Measurements from ENCODE around the gene ATP5IF1. TPM values are rescaled to one million over a fixed set of nuclear protein-coding genes. Genes with fewer than 3 reads are reported as not detected.

The ATP5IF1 gene
- polyA plus RNA-seq, 1 donor from 2014 or later = 448 TPM

- H3K9ac ChIP-seq (ENCODE audit: low read length) = no peak overlapping the region
- H3K27ac ChIP-seq (ENCODE audit: low read length) = no peak overlapping the region
- no peaks in the 10 kb centered on the region for H3K9me2 ChIP-seq (ENCODE audit: insufficient read depth, low read length)
- H3K79me2 ChIP-seq (replicated peaks; ENCODE audit: insufficient read depth, low read length) = no peaks in the 10 kb centered on the region
- no peak overlapping the region for H3K4me2 ChIP-seq (ENCODE audit: low read length)
- no peaks in the 10 kb centered on the region for H4K20me1 ChIP-seq (ENCODE audit: insufficient read depth)
- no peak overlapping the region for H3K4me3 ChIP-seq (ENCODE audit: low read length)
- no peaks in the 10 kb centered on the region for H3K36me3 ChIP-seq (ENCODE audit: insufficient read depth, low read length)
- H3K9me3 ChIP-seq (ENCODE audit: low read length) = no peaks in the 10 kb centered on the region
- H3K27me3 ChIP-seq (ENCODE audit: insufficient read depth, low read depth, low read length) = no peaks in the 10 kb centered on the region
- TF ChIP-seq POLR2AphosphoS5 (IDR thresholded peaks at IDR 0.05) (no peak), RAD21 (conservative IDR thresholded peaks at IDR 0.05) (no peak), TAF1 (IDR thresholded peaks at IDR 0.05; ENCODE audit: low read depth) (no peak), EP300 (conservative IDR thresholded peaks at IDR 0.05; ENCODE audit: poor library complexity, severe bottlenecking) (no peak), SMC3 (conservative IDR thresholded peaks at IDR 0.05; ENCODE audit: poor library complexity) (no peak), REST (IDR thresholded peaks at IDR 0.05; ENCODE audit: borderline replicate concordance) (no peak), MXI1 (conservative IDR thresholded peaks at IDR 0.05; ENCODE audit: poor library complexity, severe bottlenecking) (no peak), EZH2 (IDR thresholded peaks at IDR 0.05; ENCODE audit: borderline replicate concordance, insufficient read depth, low read length, poor library complexity, severe bottlenecking) (no peak), CTCF (IDR thresholded peaks at IDR 0.05; ENCODE audit: poor library complexity, severe bottlenecking) (no peak)
- no peaks in the 10 kb centered on the region for H3F3A ChIP-seq (ENCODE audit: insufficient read depth, low read length, poor library complexity, severe bottlenecking)
- no peak overlapping the region for H2AFZ ChIP-seq (ENCODE audit: low read depth, low read length)
Measured at GRCh38 chr1:28249013-28249865, 13.3 kb downstream of the ATP5IF1 start.

- TF ChIP-seq EZH2 (IDR thresholded peaks at IDR 0.05; ENCODE audit: borderline replicate concordance, insufficient read depth, low read length, poor library complexity, severe bottlenecking) (no peak), TAF1 (IDR thresholded peaks at IDR 0.05; ENCODE audit: low read depth) (no peak), MXI1 (conservative IDR thresholded peaks at IDR 0.05; ENCODE audit: poor library complexity, severe bottlenecking) (no peak), RAD21 (conservative IDR thresholded peaks at IDR 0.05) (no peak), REST (IDR thresholded peaks at IDR 0.05; ENCODE audit: borderline replicate concordance) (no peak), POLR2AphosphoS5 (IDR thresholded peaks at IDR 0.05) (no peak), EP300 (conservative IDR thresholded peaks at IDR 0.05; ENCODE audit: poor library complexity, severe bottlenecking) (no peak), CTCF (IDR thresholded peaks at IDR 0.05; ENCODE audit: poor library complexity, severe bottlenecking) (no peak), SMC3 (conservative IDR thresholded peaks at IDR 0.05; ENCODE audit: poor library complexity) (no peak)
- H3K9me2 ChIP-seq (ENCODE audit: insufficient read depth, low read length) = no peaks in the 10 kb centered on the region
- H3K27me3 ChIP-seq (ENCODE audit: insufficient read depth, low read depth, low read length) = no peaks in the 10 kb centered on the region
- H3K36me3 ChIP-seq (ENCODE audit: insufficient read depth, low read length) = no peaks in the 10 kb centered on the region
- H2AFZ ChIP-seq (ENCODE audit: low read depth, low read length) = no peak overlapping the region
- H3K9ac ChIP-seq (ENCODE audit: low read length) = no peak overlapping the region
- H3K79me2 ChIP-seq (replicated peaks; ENCODE audit: insufficient read depth, low read length) = no peaks in the 10 kb centered on the region
- H3K9me3 ChIP-seq (ENCODE audit: low read length) = no peaks in the 10 kb centered on the region
- no peak overlapping the region for H3K27ac ChIP-seq (ENCODE audit: low read length)
- H3K4me2 ChIP-seq (ENCODE audit: low read length) = no peak overlapping the region
- H3F3A ChIP-seq (ENCODE audit: insufficient read depth, low read length, poor library complexity, severe bottlenecking) = no peaks in the 10 kb centered on the region
- H3K4me3 ChIP-seq (ENCODE audit: low read length) = no peak overlapping the region
- no peaks in the 10 kb centered on the region for H4K20me1 ChIP-seq (ENCODE audit: insufficient read depth)
Measured at GRCh38 chr1:28249866-28250295, 14.0 kb downstream of the ATP5IF1 start.
